T-helper 2 cell treated with Interferon-gamma antibody and Interleukin-4, amounts not matched to agents 100 ng/mL and 5 ng/mL, for 36 hours (primary cell): ENCODE data around the gene KCMF1. TPM values are rescaled to one million over a fixed set of nuclear protein-coding genes. Genes with fewer than 3 reads are reported as not detected.

Experiments
- intact Hi-C: fragments of 100-400 bp; cut with micrococcal nuclease; formaldehyde crosslinking; loops from one replicate; pipeline ENCODE4 v1.15.1; 2023
- total RNA-seq: library from RNA; stranded (reverse); gene quantifications from 2 replicates; pipeline ENCODE4 v1.2.3, GENCODE V29; 2022

Gene KCMF1
- total RNA-seq, 1 donor from 2014 or later: 84.2 TPM

DNA sequence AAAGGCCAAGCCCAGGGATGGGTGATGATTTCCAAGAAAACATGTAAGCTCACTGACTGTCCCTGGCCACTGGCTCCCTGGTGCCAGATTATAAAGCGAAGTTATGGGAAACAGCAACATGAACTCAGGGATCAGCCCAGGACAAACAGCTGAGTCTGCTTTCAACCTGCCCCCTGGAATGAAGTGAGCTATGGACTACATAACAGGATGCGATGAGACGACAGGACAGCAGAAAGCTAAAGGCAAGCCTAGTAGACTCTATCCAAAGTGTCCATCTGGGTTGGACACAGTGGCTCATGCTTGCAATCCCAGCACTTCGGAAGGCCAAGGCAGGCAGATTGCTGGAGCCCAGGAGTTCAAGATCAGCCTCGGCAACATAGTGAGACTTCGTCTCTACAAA lies 16.6 kb upstream of the KCMF1 start:
- intact Hi-C loops: no loop called here

DNA sequence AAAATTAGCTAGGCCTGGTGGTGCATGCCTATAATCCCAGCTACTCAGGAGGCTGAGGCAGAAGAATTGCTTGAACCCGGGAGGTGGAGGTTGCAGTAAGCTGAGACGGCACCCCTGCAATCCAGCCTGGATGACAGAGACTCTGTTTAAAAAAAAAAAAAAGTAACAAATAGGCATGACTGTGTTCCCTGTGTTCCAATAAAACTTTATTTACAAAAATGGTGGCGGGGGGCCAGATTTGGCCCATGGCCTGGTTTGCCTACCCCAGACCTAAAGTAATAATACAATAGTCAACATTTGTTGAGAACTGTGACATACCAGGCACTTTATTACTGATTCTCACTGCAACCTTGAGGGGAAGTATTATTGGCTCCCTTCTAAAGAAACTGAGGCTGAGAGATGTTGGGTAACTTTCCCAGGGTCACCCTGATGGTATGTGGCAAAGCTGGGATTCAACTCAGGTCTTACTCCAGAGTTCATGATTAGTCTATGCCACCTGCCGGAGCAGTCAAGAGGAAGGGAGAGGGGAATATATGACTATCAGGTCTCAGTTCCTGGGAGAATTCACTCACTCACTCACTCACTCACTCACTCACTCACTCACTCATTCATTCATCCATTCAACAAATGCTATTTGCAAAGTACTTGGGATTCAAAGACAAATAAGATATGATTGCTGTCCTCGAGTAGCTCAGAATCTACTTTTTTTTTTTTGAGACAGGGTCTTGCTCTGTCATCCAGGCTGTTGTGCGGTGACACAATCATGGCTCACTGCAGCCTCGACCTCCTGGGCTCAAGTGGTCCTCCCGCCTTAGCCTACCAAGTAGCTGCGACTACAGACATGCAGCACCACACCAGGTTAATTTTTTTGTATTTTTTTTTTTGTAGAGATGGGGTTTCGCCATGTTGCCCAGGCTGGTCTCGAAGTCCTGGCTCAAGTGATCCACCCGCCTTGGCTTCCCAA lies 14.3 kb upstream of the KCMF1 start:
- intact Hi-C loops: no loop called here

DNA sequence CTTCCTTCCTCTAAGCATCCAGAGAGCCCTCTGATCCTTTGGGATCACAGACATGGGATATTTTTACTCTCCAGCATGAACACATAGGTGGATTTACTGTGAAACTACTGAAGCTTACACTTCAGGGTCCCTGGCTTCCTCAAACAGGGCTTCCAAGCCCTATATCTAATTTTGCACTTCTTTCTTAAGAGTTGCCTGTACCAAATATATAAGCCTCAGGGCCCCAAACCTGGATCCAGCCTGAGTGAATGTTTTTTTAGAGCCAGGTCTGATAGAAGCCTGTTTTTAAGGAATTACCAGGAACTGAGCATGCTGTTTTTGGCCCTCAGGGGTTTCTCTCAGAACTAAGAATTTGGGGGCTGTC lies 13.2 kb upstream of the KCMF1 start:
- intact Hi-C loops: no loop called here

DNA sequence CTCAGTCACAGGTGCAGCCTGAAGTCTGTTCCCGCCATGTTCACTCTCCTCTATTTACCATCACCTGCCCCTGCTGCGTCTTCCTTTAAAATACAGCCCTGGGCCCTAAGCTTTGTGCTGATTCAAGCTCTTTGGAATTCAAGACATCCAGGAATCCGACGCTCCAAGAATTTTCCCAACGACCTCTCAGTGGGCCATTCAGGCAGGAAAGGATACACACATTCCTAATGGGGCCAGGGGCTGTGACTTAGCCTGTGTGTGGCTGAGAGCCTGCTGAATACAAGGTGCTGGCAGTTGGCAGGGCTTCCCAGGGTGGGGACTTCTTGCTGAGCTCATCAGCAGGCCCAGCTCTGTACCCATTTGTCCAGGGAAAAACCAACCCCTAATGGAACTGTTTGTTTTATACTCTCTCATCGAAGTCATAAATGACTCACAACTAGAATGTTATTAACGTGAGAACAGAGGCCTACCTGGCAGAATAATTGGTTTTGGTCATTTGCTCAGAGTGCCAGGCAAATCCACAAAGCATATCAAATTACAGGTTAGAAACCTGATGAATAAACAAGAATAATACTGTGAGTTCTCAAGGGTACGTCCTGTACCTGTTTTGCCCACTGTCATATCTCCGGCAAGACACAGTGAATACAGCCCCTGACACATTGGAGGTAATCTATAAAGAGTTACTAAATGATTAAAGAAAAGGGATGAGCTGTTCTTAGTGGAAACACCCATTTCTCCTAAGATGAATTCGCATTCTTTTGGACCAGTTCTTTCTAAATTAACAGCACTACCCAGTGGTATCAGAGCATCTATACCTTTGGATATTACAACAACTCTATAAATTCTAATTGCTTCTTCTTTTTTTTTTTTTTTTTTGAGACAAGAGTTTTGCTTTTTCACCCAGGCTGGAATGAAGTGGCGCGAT lies 12.6 kb upstream of the KCMF1 start:
- intact Hi-C loops: no loop called here

DNA sequence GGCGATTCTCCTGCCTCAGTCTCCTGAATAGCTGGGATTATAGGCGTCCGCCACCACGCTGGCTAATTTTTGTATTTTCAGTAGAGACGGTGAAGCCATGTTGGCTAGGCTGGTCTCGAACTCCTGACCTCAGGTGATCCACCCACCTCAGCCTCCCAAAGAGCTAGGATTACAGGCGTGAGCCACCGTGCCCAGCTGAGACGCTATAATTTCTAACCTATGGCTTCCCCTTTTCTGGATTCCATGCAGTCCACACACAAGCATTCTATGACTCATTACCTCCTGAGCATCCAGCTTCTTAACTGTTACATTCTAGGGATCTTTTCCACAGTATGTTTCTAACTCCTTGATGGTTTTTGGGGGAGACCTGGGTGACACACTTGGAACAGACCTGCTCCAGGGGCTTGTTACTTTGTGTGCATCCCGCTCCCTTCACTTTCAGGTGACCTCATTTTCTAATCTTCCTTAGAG lies 11.8 kb upstream of the KCMF1 start:
- intact Hi-C loops: no loop called here

DNA sequence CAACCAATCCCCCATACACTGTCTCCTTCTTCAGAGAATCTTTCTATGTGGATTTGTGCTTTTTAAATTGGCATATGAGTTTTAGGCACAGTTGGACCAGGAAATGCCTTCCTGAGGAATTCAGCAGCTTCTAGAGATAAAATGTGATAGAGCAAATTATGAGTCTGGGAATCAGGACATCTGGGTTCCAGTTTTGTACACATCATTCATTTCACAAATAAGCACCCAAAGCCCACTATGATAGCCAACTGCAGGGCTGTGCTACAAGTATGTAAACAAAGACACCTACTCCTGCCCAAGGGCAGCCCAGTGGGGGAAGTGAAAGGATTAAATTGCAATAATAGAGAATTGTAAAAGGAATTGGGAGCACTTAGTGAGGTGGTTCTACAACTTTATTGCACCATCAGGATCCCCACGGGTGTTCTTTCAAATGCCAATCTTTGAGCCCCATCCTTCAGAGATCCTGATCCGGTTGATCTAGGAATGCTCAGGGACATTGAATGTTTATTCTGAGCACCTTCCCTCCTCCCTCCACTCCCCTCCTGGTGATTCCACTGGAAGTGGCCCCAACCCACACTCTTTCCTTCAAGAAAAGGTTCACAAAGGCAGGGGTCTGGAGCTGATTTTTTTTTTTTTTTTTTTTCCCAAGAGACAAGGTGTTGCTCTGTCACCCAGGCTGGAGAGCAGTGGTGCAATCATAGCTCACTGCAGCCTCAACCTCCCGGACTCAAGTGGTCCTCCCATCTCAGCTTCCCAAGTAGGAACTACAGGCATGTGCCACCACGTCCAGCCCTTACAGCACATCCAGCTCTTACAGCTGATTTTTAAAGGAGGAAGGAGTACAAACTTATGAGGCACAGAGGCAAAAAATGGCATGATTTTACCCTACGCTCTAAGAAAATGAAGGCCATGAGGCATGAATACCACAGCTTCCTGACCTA lies 11.1 kb upstream of the KCMF1 start:
- intact Hi-C loops: no loop called here

DNA sequence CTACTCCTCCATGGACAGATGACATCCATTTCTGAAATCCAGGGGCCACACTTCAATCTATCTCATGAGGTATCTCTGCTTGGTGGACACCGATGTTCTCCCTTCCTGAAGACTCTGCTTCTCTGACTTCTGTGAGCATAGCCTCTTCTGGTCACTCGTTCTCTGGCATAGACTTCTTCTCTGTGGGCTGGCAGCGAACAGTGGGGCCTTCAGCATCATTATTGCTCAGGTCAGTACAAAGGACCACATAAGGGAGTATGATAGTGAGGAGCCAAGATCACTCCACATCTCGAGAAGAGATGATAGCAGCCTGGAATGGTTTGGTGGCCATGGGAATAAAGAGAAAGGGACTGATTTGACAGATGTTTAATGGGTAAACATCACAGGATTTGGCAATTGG lies 8.0 kb upstream of the KCMF1 start:
- intact Hi-C loops: no loop called here

DNA sequence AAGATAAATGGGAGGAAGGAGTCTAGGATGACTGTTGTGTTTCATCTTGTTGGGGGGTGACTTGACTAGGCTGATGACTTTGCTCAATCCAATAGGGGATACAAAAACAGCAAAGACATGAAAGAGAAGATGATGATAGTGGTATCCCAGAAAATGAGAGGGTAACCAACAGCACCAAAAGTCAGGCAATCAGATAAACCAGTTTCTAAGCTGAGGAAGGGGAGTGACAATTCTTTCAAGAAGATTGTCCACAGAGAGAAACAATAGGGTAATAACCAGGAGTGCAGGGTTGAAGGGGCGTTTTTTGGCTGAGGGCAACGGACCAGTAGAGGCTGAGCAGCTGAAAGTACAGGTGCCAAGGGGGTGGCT lies 7.7 kb upstream of the KCMF1 start:
- intact Hi-C loops: no loop called here

DNA sequence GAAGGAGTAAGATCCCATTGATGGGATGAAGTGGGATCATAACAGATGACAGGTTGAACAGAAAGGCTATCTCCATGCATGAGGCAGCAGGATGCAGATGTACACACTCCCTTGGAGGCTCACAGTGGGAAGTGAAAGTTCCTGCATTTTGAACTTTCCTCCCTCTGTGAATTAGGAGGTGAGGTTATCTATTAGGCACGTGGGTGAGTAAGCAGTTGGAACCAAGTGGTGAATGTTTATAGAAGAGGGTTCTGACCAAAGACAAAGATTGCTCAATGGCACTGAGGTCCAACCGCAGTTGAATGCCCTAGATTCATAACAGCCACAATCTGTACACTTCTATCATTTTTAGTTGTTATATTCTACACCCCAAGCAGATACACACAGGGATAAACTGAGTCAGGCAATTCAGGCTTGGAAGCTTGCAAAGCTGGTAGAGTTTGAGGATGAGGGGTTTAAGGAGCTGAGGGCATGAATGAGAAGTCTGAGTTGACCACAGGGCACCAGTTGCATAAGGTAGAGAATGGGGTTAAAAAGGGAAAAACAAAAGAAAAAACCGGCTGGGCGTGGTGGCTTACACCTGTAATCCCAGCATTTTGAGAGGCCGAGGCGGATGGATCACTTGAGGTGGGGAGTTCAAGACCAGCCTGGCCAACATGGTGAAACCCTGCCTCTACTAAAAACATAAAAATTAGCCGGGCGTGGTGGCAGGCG lies 7.1 kb upstream of the KCMF1 start:
- intact Hi-C loops: no loop called here

DNA sequence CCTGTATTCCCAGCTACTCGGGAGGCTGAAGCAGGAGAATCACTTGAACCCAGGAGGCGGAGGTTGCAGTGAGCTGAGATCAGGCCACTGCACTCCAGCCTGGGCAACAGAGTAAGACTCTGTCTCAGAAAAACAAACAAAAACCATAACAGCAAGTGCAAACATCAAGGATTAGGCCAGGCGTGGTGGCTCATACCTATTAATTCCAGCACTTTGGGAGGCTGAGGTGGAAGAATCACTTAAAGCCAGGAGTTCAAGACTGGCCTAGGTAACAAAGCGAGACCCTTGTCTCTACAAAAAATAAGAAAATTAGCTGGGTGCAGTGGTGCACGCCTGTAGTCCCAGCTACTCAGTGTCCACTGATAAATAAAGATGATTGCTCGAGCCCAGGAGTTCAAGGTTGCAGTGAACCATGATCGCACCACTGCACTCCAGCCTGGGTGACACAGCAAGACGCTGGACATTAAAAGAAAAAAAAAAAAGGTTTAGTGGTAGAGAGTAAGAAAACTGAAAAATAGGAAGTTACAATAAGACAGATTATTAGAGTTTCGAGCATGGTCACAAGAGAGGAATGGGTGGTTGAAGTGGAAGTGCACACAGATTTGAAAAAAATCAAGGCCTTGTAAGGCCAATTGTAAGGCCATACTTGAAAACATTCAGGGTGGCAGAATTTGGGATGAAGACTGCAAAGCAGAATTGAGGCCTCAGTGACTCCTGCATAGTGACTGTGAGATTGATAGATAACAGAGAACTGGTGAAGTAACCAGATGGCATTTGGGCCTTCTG lies 6.4 kb upstream of the KCMF1 start:
- intact Hi-C loops: no loop called here

DNA sequence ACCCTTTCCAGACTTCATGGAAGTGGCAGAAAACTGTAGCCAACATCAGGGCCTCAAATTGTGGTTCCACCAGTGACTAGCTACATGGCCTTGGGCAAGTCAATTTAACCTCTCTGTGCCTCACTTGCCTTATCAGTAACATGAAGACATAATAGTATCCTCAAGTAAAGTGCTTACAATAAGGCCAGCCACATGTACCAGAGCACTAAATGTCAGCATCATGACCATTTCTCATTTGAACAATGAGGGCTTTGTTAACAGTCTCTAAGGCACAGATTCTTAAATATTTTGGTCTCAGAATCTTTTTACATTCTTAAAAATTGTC lies 5.8 kb upstream of the KCMF1 start:
- intact Hi-C loops: no loop called here

DNA sequence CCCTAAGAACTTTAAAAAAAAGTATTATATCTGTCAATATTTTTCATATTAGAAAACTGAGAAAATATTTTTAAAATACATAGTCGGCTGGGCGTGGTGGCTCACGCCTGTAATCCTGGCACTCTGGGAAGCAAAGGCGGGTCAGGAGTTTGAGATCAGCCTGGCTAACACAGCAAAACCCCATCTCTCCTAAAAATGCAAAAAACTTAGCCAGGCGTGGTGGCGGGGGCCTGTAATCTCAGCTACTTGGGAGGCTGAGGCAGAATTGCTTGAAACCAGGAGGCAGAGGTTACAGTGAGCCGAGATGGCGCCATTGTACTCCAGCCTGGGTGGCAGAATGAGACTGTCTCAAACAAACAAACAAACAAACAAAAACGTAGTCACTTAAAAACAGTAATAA lies 5.1 kb upstream of the KCMF1 start:
- intact Hi-C loops: no loop called here

DNA sequence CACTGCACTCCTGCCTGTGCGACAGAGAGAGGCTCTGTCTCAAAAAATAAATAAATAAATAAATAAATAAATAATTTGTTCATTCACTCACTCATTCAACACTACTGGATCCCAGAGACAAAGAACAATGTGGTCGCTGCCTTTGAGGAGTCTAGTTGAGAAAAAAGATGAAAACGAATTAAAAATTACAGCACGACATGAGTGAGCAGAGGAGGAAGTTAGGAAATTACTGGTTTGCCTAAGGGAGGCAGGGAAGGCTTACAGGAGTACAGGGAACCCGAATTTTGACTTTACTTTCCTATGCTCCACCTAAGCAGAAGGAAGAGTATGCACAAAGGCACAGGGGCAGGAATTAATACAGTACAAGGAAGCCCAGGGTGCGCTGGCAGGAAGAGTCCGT lies 4.2 kb upstream of the KCMF1 start:
- intact Hi-C loops: no loop called here

DNA sequence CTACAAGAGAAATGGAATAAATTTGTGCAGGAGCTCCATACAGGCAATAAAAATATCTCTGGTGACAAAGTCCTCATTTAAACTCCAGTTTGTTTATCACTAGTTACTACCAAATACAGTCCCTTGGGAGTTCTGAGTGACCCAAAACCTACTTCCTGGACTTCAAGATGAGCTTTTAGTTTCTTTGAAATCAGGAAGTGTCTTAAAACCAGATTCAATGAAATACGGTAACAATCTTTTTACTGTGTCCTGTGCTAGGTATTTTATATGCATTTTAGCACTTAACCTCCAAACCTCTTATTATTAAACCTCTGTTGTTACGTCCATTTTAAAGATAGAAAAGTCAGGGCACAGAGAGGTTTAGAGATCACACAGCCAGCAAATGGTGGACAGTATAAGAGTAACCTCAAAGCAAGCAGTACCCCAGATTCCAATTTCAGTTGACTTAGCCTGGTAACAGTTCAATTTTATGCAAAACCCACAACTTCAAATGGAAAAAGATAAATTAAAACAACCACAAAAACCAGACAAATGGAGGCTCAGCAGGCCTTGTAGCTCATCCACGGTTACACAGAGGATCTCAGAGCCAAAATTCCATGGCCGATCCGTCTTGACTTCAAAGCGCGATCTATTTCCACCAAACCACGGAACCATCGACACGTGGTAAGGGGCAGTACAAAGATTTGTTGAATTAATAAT lies 1.3 kb upstream of the KCMF1 start:
- intact Hi-C loops: loop anchor here (1.0 to 2.0 kb wide), 5 partner anchors 23 to 64 kb away; partner anchors contain the start of gene TMSB10

DNA sequence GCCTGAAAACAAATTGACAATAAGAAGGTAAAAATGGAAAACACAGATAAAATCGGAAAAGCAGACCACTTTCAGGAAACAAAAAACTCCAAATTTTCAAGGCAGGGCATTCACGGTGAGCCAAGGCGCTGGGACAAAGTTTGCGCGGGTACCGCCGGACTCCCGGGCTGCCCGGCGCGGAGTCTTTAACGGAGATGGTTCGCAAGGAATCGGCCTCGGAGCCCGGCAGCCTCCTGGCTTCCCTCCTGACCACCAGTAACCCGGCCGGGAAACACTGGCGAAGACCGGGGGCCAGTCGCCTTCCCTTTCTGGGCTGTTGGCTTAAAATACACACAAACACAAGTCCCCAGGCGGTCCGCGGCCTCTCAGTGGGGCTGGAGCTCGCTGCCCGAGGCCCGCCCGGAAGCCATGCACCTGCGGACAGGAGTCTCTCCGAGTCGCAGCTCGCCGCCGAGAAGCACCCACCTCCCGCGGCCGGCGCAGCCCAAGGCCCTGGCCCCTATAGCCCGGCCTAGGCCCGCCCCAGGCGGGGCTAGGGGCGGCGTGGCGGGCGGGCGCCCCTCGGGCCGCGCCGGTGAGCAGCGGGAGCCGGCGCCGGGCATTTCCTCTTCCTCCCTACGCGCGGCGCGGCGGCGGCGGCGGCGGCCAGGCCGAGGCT lies 622 bp upstream of the KCMF1 start:
- intact Hi-C loops: no loop called here

DNA sequence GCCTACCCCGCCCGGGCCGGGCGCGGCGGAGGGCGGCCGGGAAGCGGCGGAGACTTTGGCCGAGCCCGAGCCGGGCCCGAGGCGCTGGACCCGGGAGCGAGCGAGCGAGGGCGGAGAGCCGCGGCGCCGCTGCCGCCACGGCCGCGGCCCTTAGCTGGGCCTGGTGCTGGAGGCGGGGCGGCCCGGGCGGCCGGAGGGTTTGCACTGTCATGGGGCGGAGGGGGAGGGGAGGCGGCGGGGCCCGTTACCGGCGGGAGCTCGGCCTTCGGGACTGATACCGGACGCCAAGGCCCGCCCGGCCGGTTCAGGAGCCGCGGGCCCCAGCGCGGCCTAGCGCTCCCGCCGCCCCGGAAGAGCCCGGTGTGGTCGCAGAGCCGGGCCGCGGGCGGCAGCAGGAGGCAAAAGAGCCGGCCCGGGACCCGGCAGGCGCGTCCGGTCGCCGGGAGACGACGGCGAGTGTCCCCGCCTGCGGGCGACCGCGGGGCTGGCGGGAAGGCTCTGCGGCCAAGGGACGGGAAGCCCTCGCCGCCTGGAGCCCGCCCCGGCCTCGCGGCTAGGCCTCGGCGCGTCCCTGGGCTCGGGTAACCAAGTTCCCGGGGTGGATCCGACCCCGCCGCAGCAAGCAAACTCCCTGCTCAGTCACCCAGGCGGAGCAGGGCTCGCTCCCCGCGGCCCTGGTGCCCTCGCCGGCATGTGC lies 697 bp downstream of the KCMF1 start:
- intact Hi-C loops: loop anchor here (1.0 kb wide), 3 partner anchors 46 to 357 kb away; no protein-coding TSS in a partner anchor

DNA sequence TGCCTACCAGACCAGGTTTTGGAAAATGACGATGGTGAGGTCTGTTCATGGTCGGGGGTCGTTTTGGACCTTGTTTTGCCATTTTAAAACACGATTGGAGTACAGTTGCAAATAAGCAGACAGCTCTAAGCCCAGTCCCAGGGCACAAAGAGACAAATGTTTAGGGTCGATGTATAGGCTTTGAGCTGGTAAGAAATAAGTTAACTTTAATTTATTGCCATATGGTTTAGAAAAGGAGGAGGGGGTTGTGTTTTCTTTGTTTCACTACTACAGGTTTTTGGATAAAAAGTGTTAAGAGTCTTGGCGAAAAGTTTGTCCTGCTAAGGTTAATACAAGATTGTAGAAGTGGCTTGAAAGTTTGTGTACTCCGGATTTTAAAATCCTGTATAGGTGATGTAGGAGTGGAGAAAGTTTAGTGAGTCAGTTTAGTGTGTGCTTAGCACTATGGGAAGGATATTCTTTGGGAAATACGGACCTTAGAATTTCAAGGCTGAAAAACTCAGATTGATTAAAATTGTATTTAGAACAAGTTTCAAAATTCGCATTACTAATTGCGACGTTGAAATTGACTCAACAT lies 1.3 kb downstream of the KCMF1 start:
- intact Hi-C loops: loop anchor here (1.0 kb wide), 1 partner anchor 47 kb away; no protein-coding TSS in a partner anchor
